ENCODE data around the gene GPX7.
"Not testable (repeated sequence)": the region's sequence is repeated elsewhere in the genome, so short reads cannot be mapped to it uniquely, and the experiment has no call there.

GPX7 gene
- total RNA-seq: 20.5 to 25.8 reads per million in 2 experiments

DNA sequence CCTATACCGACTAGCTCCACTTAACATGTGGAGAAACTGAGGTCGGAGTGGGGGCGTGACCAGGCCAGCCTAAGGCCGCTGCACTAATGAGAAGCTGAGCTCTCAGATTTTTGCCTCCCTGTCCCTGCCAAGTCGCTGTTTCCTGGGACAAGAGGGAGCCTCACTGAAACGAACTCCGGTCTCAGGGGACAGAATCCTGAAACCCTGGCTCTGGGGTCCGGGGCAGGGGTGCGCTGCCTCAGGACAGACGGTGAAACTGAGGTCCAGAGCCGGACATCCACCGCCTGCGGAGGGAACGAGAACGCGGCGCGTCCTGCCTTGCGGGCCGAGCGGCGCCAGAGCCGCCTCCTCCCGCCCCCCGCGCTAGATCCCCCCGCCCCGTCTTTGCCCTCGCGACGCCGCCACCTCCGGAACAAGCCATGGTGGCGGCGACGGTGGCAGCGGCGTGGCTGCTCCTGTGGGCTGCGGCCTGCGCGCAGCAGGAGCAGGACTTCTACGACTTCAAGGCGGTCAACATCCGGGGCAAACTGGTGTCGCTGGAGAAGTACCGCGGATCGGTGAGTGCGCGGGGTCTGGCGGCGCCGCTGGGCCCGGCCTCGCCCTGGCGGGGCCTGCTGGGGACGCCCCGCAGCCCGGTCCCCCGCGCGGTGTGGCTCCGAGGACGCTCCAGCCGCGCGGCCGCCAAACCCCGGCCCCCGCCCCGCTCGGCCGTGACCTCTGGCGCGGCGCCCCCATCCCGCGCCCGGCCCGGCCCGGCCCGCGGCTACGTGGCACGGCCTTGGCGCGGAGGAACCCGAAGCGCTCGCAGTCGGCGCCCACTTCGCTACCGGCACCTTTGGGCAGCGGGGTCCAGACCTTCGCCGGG, at the start of gene GPX7:
GPX7 (plus strand) TSS at position 381 of the 865 bp plus-strand sequence; CDS start at position 420, 39 bp downstream.
- peak; percentile 42 for DNase-seq (ENCODE audit: low read depth)

DNA sequence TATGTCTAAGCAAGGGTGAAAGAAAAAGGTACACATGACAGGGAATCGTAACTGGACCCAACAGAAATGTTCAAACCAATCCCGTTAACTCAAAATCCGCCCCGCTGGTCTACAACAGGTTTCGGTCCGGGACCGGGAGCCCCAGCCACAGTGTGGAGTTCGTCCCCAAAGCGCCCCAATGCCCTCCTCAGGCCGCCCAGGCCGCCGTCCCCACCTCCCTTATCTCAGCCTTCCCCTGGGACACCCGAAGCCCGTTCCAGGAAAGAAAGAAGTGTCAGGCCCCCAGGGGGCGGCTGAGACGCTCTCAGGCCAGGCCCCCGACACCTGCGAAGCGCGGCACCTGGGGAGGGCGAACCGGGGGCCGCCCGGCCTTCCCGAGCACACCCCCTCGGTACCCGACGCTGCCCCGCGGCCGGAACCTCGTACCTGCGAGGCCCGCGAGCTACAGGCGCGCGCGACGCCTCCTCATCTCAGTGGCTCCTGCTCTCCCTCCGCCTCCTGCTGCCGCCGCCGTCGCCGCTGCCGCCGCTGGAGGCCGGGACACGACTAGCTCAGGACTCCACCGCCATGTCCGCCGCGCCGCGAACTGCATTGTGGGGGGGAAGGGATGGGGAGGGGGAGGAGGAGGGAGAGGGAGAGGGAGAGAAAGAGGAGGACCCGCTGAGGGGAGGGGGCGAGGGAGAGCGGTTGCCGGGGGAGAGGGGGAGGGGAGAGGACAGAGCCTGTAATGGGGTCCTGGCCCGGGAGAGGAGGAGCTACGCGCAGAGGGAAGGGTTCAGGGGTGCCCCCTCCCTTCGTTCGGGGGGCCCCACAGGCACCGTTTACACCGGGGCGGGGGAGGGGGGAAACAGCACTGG, 49.4 kb upstream of the GPX7 start, which contains the start of gene TUT4:
TUT4 (minus strand) TSS at position 588 of the 857 bp plus-strand sequence. CDS start 26,812 bp downstream, outside the sequence.
- peak; percentile 58 for DNase-seq (ENCODE audit: low read depth)

DNA sequence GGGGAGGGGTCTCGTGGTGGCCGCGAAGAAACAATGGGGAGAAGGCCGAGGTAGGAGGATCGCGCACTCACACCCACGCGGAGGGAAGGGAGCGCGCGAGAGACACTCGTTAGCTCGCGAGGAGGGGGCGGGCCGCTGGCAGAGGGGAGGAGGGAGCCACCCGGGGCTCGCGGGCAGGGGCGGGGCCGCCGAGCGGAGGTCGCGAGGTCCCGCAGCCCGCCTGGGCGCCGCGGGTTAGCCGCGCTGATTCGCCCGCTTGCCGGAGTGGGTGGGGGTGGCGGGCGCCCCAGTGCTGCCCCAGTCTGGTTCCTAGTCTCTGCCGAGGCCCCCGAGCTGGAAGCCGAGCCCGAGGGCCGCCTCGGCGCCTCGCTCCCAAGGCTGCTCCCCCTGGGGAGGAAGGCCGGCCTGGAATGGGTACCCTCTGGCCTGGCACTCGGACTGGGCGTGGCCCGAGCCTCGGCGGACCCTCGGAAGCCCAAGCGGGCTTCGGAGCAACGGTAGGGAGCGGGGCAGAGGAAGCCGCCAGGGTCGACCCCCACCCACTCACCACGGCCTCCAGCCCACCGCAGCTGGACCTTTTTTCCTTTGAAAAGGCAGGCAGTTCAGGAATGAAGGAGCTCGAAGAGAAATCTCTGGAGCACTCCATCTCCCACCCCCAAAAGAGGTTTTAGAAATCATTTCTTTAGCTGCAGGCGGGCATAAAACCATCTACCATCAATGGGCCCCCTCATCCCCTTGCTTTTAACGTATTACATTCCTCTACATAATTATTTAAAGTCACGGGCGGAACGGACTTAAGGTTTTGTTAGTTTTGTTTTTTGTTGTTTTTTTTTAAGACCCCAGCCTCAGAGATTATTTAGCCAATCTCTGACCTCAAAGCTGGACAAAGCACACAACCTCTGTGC, 48.6 kb upstream of the GPX7 start:
- DNase-seq (ENCODE audit: low read depth): peak; percentile 85

DNA sequence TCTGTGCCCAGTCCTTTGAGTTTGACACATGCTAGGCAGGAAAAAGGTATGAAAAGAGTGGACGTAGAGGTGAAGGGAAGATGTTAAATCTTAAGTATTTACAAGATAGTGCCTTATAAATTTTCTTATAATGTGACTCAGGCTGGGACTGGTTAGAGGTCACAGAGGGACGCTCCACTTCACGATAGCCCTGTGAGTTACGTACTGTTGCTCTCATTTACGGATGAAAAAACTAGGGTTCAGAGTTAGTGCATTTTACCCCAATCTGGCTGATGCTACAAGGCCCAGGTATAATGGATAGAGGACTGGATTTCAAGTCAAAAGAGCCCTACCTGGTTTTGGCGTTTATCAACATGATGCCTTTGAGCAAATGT, 47.9 kb upstream of the GPX7 start:
- DNase-seq (ENCODE audit: low read depth): no peak

DNA sequence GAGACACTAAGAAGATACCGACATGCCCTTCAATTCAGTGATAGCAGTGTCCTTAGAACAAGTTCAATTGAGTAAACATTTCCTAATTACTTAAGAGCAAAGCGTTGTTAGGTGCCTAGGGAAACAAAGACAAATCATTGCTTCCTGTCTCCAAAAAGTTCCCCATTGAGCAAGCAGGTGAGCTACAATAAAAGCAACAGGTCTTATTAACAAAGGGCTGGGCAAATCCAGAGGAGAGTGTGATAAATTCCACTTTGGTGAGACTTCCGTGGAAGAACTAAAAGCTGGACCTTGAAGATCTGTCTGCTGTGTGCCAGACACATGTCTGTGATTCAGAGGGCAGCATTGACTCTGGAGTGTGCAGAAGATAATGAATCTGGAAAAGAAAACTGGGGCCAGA, 47.4 kb upstream of the GPX7 start:
- no peak for DNase-seq (ENCODE audit: low read depth)

DNA sequence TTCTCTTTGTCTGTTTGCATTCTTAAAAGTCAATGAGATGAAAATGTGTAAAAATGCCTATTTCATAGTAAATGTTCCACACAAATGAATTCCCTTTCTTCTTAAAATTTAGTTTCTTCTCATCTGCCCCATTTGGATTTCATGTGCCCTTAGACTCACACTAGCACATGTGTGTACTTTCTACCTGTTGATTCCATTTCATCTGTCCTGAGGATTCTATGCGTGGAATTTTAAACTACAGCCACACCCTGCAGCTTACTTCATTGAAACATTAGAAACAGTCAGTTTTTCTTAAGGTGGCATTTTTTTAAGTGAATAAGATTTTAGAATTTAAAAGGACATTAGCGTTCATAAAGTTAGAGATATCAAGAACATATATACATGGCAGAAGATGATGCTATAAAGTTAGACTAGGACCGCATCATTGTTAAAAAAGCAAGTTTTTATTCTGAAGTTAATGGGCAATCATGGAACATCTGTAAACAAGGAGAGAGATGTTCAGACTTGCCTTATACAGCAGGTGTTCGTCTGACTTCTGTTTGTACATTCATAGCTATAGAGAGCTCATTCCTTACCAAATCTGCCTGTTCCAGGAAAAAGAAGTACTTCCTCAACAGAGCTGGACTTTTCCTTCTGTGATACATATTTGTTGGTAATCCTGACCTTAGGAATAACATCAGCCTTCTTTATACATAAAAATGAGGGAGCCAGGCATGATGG, 45.4 kb upstream of the GPX7 start:
- DNase-seq (ENCODE audit: low read depth): no peak

DNA sequence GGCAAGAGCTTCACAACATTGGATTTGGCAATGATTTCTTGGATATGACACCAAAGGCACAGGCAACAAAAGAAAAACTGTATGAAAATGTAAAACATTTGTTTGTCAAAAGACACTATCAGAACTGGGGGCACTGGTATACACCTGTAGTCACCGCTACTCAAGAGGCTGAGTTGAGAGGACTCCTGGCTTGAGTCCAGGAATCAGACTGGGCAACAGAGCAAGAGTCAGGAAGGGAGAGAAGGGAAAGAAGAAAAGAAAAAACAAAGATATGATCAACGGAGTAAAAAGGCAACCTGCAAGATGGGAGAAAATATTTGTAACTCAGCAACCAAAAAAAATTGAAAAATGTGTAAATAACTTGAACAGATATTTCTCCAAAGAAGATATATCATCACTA, 43.2 kb upstream of the GPX7 start:
- no peak for DNase-seq (ENCODE audit: low read depth)

DNA sequence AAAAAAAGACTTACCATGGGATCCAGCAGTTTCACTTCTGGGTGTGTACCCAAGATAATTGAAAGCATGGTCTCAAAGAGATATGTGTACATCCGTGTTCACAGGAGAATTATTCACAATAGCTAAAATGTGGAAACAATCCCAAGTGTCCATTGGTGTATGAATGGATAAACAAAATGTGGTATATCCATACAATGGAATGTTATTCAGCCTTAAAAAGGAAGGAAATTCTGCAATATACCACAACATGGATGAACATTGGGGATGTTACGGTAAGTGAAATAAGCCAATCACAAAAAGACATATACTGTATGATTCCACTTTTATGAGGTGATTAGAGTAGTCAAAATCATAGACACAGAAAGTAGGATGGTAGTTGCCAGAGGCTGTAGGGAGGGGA, 42.3 kb upstream of the GPX7 start:
- DNase-seq (ENCODE audit: low read depth): no peak

DNA sequence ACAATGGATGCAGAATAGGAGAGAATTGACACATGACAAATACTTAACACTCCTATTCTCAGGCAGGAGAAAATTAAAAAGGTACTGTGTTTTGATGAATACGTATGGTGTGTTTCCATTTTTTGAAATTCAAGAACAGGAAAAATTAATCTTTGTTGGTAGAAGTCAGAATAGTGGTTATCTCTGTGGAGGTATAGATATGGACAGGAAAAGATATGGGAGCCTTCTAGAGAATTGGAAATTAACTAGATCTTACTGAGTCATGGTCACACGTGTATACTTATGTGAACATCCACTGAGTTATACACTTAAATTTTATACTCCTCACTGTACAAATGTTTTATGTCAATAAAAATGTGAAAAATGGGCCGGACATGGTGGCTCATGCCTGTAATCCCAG, 39.4 kb upstream of the GPX7 start:
- DNase-seq (ENCODE audit: low read depth): no peak

DNA sequence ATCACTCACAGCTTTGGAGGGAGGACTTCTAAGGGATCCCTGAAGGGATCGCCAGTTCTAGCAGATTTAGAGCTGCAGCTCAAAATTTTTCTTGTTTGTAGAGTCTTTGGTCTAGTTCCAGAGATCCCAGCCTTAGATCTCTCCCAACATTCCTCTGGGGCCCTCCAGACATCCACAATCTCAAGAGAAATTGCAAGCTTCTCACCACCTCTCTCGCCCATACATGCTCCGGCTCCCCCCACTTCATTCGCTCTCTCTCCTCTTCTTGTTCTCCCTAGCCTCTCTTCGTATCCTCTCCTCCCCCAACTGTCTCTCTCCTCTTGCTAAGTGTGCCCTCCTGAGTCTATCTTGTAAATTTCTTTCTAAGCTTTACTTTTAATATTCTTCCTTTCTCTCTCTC, 34.2 kb upstream of the GPX7 start:
- DNase-seq (ENCODE audit: low read depth): no peak

DNA sequence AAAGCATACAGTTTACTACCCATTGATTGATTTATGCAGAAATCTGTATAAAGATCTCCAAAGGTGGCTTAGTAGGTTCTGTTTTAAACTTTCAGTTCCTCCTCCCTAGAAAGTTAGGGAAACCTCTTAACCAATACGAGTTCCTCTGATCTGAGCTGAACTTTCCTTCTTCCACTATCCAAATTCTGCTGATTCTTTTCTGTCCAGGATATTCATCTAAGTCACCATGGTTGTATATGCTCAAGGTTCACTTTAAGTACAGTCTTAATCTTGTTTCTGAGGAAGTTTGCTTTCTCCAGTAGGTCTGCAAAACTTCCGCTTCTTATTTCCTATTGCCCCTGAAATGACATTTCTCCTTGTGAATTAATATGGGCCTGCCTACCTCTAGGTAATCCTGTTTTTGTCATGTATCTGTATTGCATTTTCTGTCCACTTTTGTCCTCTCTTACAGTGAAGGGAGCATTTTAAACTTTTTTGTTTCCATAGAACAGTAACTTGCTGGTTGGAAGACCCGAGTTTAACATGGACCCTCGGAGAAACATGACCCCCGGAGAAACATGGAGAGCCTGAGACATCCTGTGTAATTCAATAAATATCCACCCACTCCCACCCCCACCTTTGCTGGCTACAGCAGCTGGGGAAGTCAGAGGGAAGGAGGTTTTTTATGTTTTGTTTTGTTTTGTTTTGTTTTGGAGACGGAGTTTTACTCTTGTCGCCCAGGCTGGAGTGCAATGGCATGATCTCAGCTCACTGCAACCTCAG, 32.5 kb upstream of the GPX7 start:
- DNase-seq (ENCODE audit: low read depth): no peak

DNA sequence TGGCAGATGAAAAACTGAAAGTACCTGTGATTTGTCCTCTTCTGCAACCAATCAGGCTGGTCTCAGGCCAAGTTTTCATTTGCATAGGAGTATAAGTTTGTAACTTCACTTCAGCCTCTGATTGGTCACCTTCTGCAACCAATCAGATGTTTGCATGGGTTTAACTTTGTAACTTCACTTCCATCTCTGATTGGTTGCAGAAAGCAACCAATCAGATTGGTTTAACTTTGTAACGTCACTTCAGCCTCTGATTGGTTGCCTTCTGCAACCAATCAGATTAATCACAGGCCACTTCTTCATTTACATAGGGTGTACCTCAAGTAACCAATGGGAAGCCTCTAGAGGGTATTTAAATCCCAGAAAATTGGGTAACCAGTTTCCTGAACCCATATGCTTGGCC, 30.4 kb upstream of the GPX7 start:
- DNase-seq (ENCODE audit: low read depth): no peak

DNA sequence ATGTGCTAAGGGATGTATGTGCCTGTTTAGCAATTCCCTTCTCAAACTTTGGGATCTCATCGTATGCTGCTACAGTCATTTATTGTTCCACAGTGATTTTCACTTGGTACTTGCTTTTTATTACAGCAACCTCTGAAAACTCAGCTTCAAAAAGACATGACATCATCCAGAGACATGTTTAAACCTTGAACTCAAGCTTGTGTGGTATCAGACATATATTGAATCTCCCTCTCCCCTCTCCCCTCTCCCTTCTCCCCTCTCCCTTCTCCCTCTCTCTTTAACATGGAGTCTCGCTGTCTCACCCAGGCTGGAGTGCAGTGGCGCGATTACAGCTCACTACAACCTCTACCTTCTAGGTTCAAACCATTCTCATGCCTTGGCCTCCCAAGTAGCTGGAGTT, 29.8 kb upstream of the GPX7 start:
- DNase-seq (ENCODE audit: low read depth): no peak

DNA sequence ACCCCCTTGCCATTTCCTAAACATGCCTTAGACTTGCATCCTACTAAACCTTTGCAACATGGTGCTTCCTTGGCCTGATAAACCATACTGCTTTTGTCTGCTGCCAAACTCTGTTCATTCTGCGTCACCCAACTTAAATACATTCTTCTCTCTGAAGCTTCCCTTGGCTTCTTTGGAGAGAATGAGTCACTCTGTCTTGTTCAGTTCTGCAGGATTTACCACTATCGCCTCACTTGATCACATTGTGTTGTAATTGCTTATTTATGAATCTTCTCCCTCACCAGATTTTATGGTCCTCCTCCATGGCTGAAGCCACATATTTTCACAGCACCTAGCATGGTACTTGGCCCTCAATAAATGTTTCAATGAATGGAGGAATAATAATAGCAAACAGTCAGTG, 27.6 kb upstream of the GPX7 start:
- no peak for DNase-seq (ENCODE audit: low read depth)

DNA sequence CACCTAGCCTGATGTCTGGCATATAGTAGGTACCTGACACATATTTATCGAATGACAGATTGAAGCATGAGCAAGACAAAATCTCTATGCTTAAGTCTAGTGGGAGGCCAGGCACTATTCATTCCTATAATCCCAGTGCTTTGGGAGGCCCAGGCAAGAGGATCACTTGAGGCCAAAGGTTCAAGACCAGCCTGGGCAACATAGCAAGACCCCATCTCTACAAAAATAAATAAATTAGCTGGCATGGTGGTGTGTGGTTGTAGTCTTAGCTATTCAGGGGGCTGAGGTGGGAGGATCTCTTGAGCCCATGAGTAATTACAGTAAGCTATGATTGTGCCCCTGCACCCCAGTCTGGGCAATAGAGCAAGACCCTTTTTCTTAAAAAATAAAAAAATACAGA, 26.1 kb upstream of the GPX7 start:
- no peak for DNase-seq (ENCODE audit: low read depth)

DNA sequence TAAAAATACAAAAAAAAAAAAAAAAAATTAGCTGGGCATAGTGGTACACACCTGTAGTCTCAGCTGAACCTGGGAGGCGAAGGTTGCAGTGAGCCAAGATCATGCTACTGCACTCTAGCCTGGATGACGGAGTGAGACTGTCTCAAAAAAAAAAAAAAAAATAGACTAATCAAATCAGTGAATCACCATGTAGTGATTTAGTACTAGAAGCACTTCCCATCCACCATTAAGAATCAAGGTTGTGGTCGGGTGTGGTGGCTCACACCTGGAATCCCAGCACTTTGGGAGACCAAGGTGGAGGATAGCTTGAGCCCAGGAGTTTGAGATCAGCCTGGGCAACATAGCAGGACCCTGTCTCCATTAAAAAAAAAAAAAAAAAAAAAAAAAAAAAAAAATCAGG, 24.1 kb upstream of the GPX7 start:
- DNase-seq (ENCODE audit: low read depth): not testable (repeated sequence)

DNA sequence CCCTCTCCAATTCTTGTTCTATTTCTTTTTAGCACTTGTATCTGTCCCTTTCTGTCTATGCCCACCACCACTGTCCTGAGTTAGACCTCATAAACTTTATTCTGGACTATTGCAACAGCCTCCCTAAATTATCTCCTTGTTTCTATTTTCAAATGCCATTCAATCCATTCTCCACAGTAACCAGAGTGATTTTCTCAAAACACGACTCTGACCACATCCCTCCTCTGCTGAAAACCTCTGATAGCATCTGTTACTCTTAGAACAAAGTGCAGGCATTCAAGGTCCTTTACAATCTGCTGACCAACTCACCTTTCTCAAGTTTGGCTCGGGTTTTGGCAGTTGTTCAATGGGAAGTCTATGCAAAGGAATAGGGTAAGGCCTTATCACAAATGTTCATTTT, 22.8 kb upstream of the GPX7 start:
- no peak for DNase-seq (ENCODE audit: low read depth)

DNA sequence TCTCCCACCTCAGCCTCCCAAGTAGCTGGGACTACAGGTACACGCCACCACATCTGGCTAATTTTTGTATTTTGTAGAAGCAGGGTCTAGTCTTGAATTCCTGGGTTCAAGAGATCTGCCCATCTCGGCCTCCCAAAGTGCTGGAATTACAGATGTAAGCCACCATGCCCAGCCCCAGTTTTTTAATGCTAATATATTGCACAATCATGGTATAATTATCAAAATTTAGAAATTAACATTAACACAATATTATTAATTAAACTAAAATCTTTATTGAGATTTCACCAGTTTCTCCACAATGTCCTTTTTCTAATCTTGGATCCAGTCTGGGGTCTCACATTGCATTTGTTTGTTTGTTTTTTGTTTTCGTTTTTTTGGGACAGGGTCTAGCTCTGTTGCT, 21.9 kb upstream of the GPX7 start:
- no peak for DNase-seq (ENCODE audit: low read depth)

DNA sequence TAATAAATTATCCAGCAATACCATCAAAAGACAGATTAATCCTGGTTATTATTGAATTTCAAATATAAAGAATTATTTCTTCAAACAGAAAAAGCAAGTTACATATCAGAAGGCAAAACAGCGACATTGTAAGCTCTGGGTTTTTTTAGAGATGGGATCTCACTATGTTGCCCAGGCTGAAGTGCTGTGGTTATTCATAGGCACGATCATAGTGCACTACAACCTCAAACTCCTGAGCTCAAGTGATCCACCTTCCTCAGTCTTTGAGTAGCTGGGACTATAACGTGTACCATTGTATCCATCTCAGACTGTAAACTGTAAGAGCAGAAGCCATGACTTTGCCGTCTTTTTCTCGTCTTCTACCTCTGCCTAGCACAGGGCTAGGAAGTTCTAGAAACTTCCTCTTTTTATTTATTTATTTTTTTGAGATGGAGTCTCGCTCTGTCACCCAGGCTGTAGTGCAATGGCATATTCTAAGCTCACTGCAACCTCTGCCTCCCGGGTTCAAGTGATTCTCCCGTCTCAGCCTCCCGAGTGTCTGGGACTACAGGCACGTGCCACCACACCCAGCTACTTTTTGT, 20.0 kb upstream of the GPX7 start:
- no peak for DNase-seq (ENCODE audit: low read depth)

DNA sequence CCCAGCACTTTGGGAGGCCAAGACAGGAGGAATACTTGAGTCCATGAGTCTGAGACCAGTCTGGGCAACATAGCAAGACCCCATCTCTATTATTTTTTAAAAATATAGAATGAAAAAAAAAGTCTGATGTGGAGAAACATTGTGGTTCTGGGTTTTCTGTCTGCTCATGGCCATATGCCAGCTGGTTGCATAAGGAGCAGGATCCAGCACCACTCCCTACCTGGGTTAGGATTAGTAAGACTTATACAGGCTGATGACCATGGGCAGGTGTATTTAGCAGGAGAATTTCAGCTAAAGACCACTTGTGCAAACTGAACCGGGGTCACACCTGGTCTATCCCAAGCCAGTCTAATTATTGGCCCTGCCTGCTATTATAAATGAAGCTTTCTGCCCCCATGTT, 16.7 kb upstream of the GPX7 start:
- DNase-seq (ENCODE audit: low read depth): no peak

All from T follicular helper cell (primary cell).